ENCODE results near the gene STAT5B. TPM values are rescaled to one million over a fixed set of nuclear protein-coding genes. Genes with fewer than 3 reads are reported as not detected.
A peak's percentile ranks its signal among the peaks of the same experiment; 100 is the strongest.
"Not testable (repeated sequence)": the region's sequence is repeated elsewhere in the genome, so short reads cannot be mapped to it uniquely, and the experiment has no call there.

Gene STAT5B
- total RNA-seq, 6 experiments from 2014 or later, result 16.8 to 22.5 (median 20.1) TPM

- peaks cover 4% of the 10 kb centered on the region; the same call in 1 of the 2 replicates for H3K36me3 Mint-ChIP-seq (ENCODE audit: low read depth)
- H3K27ac Mint-ChIP-seq, result peak overlapping the region; percentile 1; the same call in 1 of the 2 replicates
These were observed 33.0 kb upstream of the STAT5B start for GRCh38 chr17:42309142-42309541.

GRCh38 chr17:42308446-42308845, 32.3 kb upstream of the STAT5B start:
- TF ChIP-seq, protein P1, sequence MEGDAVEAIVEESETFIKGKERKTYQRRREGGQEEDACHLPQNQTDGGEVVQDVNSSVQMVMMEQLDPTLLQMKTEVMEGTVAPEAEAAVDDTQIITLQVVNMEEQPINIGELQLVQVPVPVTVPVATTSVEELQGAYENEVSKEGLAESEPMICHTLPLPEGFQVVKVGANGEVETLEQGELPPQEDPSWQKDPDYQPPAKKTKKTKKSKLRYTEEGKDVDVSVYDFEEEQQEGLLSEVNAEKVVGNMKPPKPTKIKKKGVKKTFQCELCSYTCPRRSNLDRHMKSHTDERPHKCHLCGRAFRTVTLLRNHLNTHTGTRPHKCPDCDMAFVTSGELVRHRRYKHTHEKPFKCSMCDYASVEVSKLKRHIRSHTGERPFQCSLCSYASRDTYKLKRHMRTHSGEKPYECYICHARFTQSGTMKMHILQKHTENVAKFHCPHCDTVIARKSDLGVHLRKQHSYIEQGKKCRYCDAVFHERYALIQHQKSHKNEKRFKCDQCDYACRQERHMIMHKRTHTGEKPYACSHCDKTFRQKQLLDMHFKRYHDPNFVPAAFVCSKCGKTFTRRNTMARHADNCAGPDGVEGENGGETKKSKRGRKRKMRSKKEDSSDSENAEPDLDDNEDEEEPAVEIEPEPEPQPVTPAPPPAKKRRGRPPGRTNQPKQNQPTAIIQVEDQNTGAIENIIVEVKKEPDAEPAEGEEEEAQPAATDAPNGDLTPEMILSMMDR (IDR thresholded peaks at IDR 0.05), result no peak
- H3K9me3 Mint-ChIP-seq, result no peaks in the 10 kb centered on the region
- no peak overlapping the region for H3K27ac Mint-ChIP-seq
- H3K4me3 Mint-ChIP-seq, result no peak overlapping the region
- no peaks in the 10 kb centered on the region for H3K36me3 Mint-ChIP-seq (ENCODE audit: low read depth)
- H3K27me3 Mint-ChIP-seq (ENCODE audit: insufficient read depth), result peaks cover 10% of the 10 kb centered on the region
- DNase-seq, result no peak
- H3K4me1 Mint-ChIP-seq (ENCODE audit: low read depth), result peaks cover 17% of the 10 kb centered on the region

More at GRCh38 chr17:42309142-42309541, 33.0 kb upstream of the STAT5B start:
- Mint-ChIP-seq H3K27me3 (ENCODE audit: insufficient read depth) (peaks cover 6% of the 10 kb centered on the region), H3K4me1 (ENCODE audit: low read depth) (peaks cover 17% of the 10 kb centered on the region), H3K9me3 (no peaks in the 10 kb centered on the region), H3K4me3 (no peak overlapping the region)
- TF ChIP-seq, protein P1 (IDR thresholded peaks at IDR 0.05), result no peak
- DNase-seq, result no peak

- no peaks in the 10 kb centered on the region for H3K36me3 Mint-ChIP-seq (ENCODE audit: low read depth)
- peaks cover 17% of the 10 kb centered on the region for H3K4me1 Mint-ChIP-seq (ENCODE audit: low read depth)
- H3K4me3 Mint-ChIP-seq, result no peak overlapping the region
- TF ChIP-seq, protein P1 (IDR thresholded peaks at IDR 0.05), result no peak
- no peak overlapping the region for H3K27ac Mint-ChIP-seq
- DNase-seq, result no peak
- no peaks in the 10 kb centered on the region for H3K9me3 Mint-ChIP-seq
- peaks cover 10% of the 10 kb centered on the region for H3K27me3 Mint-ChIP-seq (ENCODE audit: insufficient read depth)
These were observed 31.3 kb upstream of the STAT5B start for GRCh38 chr17:42307362-42307927.

DNA sequence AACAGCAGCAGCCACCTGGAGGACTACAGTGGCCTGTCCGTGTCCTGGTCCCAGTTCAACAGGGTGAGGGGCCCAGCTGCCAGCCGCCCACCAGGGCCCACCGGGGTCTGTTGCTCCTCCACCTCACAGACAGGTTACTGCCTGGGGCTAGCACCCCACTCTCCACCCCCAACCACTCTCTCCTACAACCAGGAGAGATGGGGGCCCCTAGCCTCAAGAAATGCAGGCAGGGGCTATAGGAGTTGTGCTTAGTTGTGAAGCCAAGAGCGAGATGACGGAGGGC, 30.1 kb upstream of the STAT5B start:
- peaks cover 8% of the 10 kb centered on the region for H3K4me1 Mint-ChIP-seq (ENCODE audit: low read depth)
- no peak for DNase-seq
- H3K27me3 Mint-ChIP-seq (ENCODE audit: insufficient read depth), result peaks cover 14% of the 10 kb centered on the region
- H3K27ac Mint-ChIP-seq, result no peak overlapping the region
- TF ChIP-seq, protein P1 (IDR thresholded peaks at IDR 0.05), result no peak
- no peaks in the 10 kb centered on the region for H3K36me3 Mint-ChIP-seq (ENCODE audit: low read depth)
- H3K4me3 Mint-ChIP-seq, result no peak overlapping the region
- no peaks in the 10 kb centered on the region for H3K9me3 Mint-ChIP-seq

- H3K27me3 Mint-ChIP-seq (ENCODE audit: insufficient read depth), result peaks cover 19% of the 10 kb centered on the region
- no peak for DNase-seq
- no peak overlapping the region for H3K27ac Mint-ChIP-seq
- peaks cover 2% of the 10 kb centered on the region for H3K4me1 Mint-ChIP-seq (ENCODE audit: low read depth)
- H3K9me3 Mint-ChIP-seq, result no peaks in the 10 kb centered on the region
- no peaks in the 10 kb centered on the region for H3K36me3 Mint-ChIP-seq (ENCODE audit: low read depth)
- H3K4me3 Mint-ChIP-seq, result no peak overlapping the region
- TF ChIP-seq, protein P1 (IDR thresholded peaks at IDR 0.05), result peak; percentile 1; the same call in 1 of the 2 replicates
These were observed 29.6 kb upstream of the STAT5B start for GRCh38 chr17:42305543-42306384.

GRCh38 chr17:42305031-42305330, 28.8 kb upstream of the STAT5B start:
- peaks cover 19% of the 10 kb centered on the region for H3K27me3 Mint-ChIP-seq (ENCODE audit: insufficient read depth)
- H3K36me3 Mint-ChIP-seq (ENCODE audit: low read depth); H3K4me1 Mint-ChIP-seq (ENCODE audit: low read depth); H3K9me3 Mint-ChIP-seq; DNase-seq; H3K27ac Mint-ChIP-seq; H3K4me3 Mint-ChIP-seq: not testable (repeated sequence)

Data from HFFc6 (cell line).